GM12874 (cell line): Measurements from ENCODE around the gene IKBKG.

Source experiments
- TF ChIP-seq, protein P1 (sequence below): IDR thresholded peaks from 2 replicates; pipeline ENCODE4 v1.5.1; 2011; ENCODE audit warnings: low read depth, mild to moderate bottlenecking, control low read depth, low read length, moderate library complexity; ENCODE audit not compliant: insufficient read depth

The IKBKG gene

DNA sequence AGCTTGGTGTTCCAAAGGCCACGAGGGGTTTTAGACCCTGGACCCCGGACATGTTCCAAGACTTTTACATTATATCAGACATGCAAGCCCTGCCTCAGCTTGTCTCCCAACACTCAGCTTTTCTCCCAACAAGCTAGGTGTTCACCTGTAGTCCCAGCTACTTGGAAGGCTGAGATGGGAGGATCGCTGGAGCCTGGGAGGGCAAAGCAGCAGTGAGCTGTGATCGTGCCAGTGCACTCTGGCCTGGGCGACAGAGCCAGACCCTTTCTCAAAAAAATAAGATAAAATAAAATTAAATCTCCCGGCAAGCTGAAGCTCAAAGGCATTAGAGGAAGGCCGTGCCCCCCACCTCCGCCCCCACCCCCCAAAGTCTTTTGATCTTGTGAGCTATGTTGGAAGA is 51.2 kb downstream of the IKBKG start:
- TF ChIP-seq, protein P1, sequence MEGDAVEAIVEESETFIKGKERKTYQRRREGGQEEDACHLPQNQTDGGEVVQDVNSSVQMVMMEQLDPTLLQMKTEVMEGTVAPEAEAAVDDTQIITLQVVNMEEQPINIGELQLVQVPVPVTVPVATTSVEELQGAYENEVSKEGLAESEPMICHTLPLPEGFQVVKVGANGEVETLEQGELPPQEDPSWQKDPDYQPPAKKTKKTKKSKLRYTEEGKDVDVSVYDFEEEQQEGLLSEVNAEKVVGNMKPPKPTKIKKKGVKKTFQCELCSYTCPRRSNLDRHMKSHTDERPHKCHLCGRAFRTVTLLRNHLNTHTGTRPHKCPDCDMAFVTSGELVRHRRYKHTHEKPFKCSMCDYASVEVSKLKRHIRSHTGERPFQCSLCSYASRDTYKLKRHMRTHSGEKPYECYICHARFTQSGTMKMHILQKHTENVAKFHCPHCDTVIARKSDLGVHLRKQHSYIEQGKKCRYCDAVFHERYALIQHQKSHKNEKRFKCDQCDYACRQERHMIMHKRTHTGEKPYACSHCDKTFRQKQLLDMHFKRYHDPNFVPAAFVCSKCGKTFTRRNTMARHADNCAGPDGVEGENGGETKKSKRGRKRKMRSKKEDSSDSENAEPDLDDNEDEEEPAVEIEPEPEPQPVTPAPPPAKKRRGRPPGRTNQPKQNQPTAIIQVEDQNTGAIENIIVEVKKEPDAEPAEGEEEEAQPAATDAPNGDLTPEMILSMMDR = no peak

DNA sequence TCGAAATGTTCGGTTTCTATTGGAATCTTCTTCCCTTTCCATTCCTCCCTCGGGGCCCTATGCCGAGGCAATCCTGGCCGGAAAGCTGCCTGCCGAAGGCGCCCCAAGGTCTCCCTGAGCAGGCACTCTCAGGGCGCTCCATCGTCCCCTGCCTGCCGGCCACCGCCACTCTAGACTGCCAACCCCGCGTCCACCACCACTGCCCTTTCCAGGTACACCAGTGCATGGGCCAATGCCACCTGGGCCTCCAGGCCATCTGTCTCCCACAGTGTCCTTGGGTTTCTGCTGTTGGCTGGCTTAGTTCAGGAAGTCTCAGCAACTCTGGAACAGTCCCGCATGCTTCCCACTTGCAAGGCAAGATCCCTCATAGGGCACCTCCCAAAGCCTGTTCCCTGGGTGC is 52.1 kb downstream of the IKBKG start:
- TF ChIP-seq, protein P1 = no peak

DNA sequence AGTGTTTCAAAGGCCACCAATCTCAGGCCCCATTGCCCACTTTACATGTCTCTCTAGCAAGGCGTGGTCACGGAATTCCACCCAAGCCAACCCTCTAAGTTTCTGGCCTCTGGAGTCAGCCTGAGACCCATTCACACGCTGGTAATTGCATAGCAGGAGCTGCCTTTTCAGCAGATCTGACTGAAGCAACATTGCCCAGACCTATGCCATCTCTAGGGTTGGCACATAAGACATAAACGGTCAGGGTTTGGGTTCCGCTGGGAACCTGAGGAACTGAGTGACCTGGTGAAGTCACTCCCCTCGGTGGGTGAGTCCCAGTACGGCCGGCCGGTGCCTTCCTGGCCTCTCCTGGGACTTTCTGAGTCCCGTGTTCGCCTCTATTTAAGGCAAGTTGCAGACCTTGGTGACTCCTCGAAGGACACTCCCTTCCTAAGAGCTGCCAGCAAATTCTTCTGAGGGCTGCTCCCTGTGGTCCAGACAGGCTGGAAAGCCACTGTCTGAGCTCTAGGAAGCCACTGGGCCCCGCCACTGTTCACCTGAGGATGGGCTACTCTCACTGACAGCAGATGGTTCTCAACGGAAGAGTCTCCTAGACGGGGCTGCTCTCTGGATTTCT is 53.4 kb downstream of the IKBKG start:
- TF ChIP-seq, protein P1 = no peak

DNA sequence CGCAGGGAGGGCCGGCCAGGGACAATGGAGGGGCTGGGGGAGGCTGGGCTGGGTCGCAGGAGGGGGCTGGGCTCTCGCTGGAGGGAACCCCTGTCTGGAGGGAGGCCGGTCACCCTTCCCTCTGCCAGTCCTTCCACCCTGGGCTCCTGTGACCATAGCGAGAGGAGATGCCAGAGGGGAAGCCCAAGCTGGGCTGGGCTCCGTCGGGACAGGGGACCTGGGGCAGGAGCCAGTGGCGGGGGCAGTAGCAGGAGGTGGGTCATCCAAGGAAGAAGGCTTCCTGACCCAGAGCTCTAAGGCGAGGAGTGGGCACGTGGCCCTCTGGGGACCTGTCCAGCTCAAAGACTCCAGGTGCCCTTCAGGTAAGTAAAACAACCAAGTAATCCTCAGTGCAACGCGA is 54.8 kb downstream of the IKBKG start:
- TF ChIP-seq, protein P1 = no peak

DNA sequence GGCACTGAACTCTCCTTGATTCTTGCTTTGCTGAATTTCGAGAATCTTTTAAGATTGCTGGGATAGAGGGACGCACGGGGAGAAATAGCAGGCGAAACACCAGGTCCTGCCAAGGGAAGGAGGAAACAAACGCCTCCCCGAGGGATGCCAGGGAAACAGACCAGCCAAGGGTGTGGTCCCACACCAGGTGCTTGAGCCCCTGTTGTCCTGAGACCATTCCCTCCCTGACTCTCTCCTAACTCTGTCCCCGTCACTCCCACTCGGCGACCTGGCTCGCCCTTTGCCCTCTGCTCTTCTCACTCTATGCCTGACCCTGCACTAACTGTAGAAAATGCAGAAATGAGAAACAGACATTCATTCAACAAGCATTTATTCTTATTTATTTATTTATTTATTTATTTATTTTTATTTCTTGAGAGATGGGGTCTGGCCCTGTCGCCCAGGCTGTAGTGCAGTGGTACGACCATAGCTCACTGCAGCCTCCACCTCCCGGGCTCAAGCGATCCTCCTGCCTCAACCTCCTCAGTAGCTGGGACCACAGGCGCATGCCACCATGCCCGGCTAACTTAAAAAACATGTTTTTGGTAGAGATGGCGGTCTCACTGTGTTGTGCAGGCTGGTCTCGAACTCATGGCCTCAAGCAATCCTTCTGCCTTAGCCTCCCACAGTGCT is 55.5 kb downstream of the IKBKG start:
- TF ChIP-seq, protein P1 = no peak

DNA sequence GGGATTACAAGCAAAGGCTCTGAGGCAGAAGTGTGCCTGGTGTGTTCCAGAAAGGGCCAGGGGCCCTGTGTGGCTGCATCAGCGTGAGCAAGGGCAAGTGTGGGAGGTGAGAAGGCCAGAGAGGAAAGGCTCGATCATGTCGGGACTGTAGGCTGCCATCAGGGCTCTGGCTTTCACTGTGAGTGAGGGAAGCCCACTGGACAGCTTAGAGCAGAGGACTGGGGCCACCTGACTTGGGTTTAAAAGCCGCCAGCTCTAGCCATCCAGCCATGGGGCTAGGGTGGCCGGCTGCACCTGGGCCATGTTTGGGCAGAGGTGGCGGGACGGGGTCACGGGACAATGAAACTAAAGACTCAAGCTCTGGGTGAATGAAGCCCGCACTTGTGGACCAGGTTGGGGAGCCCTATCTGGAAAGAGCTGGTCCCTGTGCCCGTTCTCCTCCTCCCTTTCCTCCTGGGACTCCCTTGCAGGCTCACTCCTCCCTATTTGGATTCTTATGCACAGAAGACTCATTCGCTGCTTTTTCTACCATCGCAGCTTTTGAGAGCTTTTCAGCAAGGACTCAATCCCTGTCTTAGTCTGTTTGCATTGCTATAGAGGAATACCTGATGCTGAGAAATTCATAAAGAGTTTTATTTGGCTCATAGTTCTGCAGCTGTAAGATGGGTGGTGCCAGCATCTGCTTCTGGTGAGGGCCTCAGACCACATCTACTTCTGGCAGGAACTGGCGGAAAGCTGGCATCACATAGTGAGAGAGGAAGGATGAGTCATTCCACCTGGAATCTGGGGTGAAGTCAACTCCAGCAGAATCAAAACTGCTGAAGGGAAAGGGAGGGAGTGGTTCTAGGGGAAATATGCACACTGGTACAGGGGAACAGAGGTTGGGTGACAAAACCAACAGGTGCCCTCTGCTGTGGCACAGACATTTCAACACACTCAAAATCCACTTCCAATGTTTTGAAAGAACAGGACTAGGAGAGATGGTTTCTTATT is 56.3 kb downstream of the IKBKG start:
- TF ChIP-seq, protein P1 = no peak

DNA sequence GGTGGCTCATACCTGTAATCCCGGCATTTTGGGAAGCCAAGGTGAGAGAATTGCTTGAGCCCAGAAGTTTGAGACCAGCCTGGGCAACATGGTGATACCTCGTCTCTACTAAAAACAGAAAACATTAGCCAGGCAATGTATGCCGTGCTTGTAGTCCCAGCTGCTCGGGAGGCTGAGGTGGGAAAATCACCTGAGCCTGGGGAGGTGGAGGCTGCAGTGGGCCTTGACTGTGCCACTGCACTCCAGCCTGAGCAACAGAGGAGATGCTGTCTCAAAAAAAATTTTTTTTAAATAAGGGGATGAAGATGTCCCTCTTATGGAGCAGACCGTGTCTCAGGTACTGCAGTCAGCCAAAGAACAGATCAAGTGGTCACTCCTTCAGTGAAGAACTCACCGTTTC is 58.1 kb downstream of the IKBKG start:
- TF ChIP-seq, protein P1 = no peak
